ENCODE measurements around the gene NUDT5.
A peak's percentile ranks its signal among the peaks of the same experiment; 100 is the strongest.

The NUDT5 gene

GRCh38 chr10:12225444-12225843, 29.8 kb upstream of the NUDT5 start:
- Histone ChIP-seq H3K4me3 (ENCODE audit: low read depth, low read length) (no peak overlapping the region), H3K9ac (ENCODE audit: low read length) (no peak overlapping the region), H3K27ac (ENCODE audit: low read depth, low read length) (no peak overlapping the region), H3K36me3 (ENCODE audit: control insufficient read depth, insufficient read depth, low read length) (peaks cover 69% of the 10 kb centered on the region), H3K27me3 (ENCODE audit: control insufficient read depth, insufficient read depth, low read length) (no peaks in the 10 kb centered on the region), H3K9me3 (ENCODE audit: control insufficient read depth, insufficient read depth, low read depth, low read length) (peaks cover 7% of the 10 kb centered on the region), H3K4me1 (ENCODE audit: control insufficient read depth, insufficient read depth, low read length) (no peaks in the 10 kb centered on the region)

DNA sequence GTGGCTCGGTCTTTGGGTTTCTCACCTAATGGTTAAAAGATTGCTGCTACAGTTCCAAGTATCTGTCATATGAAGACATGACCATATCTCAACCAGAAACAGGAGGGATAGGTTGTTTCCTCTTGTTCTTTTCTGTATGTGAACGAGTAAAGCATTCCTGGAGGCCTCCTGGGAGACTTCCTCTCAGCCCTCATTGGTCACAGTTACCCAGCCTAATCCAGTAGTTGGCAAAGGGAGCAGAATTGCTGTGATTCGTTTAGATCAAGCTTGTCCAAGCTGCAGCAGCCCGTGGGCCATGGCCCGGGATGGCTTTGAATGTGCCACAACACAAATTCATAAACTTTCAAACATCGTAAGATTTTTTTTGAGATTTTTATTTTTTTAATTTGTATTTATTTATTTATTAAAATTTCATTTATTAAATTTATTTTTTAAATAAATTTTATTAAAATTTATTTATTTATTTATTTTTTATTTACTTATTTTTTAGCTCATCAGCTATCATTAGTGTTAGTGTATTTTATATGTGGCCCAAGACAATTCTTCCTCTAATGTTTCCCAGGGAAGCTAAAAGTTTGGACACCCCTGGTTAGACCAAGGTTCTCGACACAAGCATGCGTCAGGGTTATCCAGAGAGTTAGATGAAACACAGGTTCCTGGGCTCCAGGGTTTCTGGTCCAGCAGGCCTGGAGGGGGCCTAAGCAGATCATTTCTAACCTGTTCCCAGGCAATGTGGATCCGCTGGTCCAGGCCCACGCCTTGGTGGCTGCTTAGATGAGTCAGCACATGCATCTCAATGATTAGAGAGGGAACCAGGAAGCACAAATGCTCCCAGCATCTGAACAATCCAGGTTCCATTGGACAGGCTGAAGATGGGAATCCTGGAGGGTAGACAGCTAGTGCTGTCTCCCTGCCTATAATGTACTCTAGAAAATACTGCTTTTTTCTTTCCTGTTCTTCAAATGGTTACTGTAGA, 25.9 kb upstream of the NUDT5 start:
- H3K9ac ChIP-seq (ENCODE audit: low read length): no peak overlapping the region
- H3K27ac ChIP-seq (ENCODE audit: low read depth, low read length): peak overlapping the region; percentile 14; the same call in 1 of the 2 replicates
- no peaks in the 10 kb centered on the region for H3K27me3 ChIP-seq (ENCODE audit: control insufficient read depth, insufficient read depth, low read length)
- no peaks in the 10 kb centered on the region for H3K4me1 ChIP-seq (ENCODE audit: control insufficient read depth, insufficient read depth, low read length)
- peaks cover 7% of the 10 kb centered on the region for H3K9me3 ChIP-seq (ENCODE audit: control insufficient read depth, insufficient read depth, low read depth, low read length)
- no peak overlapping the region for H3K4me3 ChIP-seq (ENCODE audit: low read depth, low read length)
- H3K36me3 ChIP-seq (ENCODE audit: control insufficient read depth, insufficient read depth, low read length): peaks cover 75% of the 10 kb centered on the region

GRCh38 chr10:12218991-12219390, 23.3 kb upstream of the NUDT5 start:
- H3K27ac ChIP-seq (ENCODE audit: low read depth, low read length): no peak overlapping the region
- H3K4me1 ChIP-seq (ENCODE audit: control insufficient read depth, insufficient read depth, low read length): no peaks in the 10 kb centered on the region
- no peaks in the 10 kb centered on the region for H3K9me3 ChIP-seq (ENCODE audit: control insufficient read depth, insufficient read depth, low read depth, low read length)
- no peaks in the 10 kb centered on the region for H3K27me3 ChIP-seq (ENCODE audit: control insufficient read depth, insufficient read depth, low read length)
- no peak overlapping the region for H3K4me3 ChIP-seq (ENCODE audit: low read depth, low read length)
- H3K9ac ChIP-seq (ENCODE audit: low read length): no peak overlapping the region
- H3K36me3 ChIP-seq (ENCODE audit: control insufficient read depth, insufficient read depth, low read length): peaks cover 79% of the 10 kb centered on the region

- no peak overlapping the region for H3K9ac ChIP-seq (ENCODE audit: low read length)
- no peak overlapping the region for H3K4me3 ChIP-seq (ENCODE audit: low read depth, low read length)
- H3K4me1 ChIP-seq (ENCODE audit: control insufficient read depth, insufficient read depth, low read length): no peaks in the 10 kb centered on the region
- H3K9me3 ChIP-seq (ENCODE audit: control insufficient read depth, insufficient read depth, low read depth, low read length): no peaks in the 10 kb centered on the region
- no peaks in the 10 kb centered on the region for H3K27me3 ChIP-seq (ENCODE audit: control insufficient read depth, insufficient read depth, low read length)
- no peak overlapping the region for H3K27ac ChIP-seq (ENCODE audit: low read depth, low read length)
- H3K36me3 ChIP-seq (ENCODE audit: control insufficient read depth, insufficient read depth, low read length): peaks cover 87% of the 10 kb centered on the region
Observed at GRCh38 chr10:12214763-12215218, 19.1 kb upstream of the NUDT5 start.

DNA sequence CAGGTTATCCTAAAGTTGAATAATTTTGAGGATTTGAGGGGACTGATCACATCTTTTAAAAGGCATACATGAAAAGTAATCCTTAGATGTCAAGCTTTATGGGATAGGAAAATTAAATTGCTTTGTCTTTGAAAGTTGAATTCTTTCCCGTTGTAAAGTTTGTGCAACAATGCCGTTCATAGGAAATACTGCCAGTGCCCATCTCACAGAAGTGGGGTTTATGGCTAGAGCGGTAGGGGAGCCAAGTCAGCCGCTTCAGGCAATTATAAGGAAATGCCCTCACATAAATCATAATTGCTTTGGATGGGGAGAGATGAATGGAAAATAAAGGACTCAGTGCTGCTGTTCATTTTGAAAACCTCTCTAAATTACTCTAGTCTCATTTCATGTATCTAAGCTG, 18.4 kb upstream of the NUDT5 start:
- H3K4me1 ChIP-seq (ENCODE audit: control insufficient read depth, insufficient read depth, low read length): no peaks in the 10 kb centered on the region
- no peak overlapping the region for H3K9ac ChIP-seq (ENCODE audit: low read length)
- H3K9me3 ChIP-seq (ENCODE audit: control insufficient read depth, insufficient read depth, low read depth, low read length): no peaks in the 10 kb centered on the region
- peaks cover 87% of the 10 kb centered on the region for H3K36me3 ChIP-seq (ENCODE audit: control insufficient read depth, insufficient read depth, low read length)
- H3K27me3 ChIP-seq (ENCODE audit: control insufficient read depth, insufficient read depth, low read length): no peaks in the 10 kb centered on the region
- H3K27ac ChIP-seq (ENCODE audit: low read depth, low read length): no peak overlapping the region
- H3K4me3 ChIP-seq (ENCODE audit: low read depth, low read length): no peak overlapping the region

GRCh38 chr10:12213621-12214020, 17.9 kb upstream of the NUDT5 start:
- H3K4me3 ChIP-seq (ENCODE audit: low read depth, low read length): no peak overlapping the region
- H3K36me3 ChIP-seq (ENCODE audit: control insufficient read depth, insufficient read depth, low read length): peaks cover 87% of the 10 kb centered on the region
- H3K27ac ChIP-seq (ENCODE audit: low read depth, low read length): no peak overlapping the region
- no peak overlapping the region for H3K9ac ChIP-seq (ENCODE audit: low read length)
- no peaks in the 10 kb centered on the region for H3K4me1 ChIP-seq (ENCODE audit: control insufficient read depth, insufficient read depth, low read length)
- no peaks in the 10 kb centered on the region for H3K9me3 ChIP-seq (ENCODE audit: control insufficient read depth, insufficient read depth, low read depth, low read length)
- no peaks in the 10 kb centered on the region for H3K27me3 ChIP-seq (ENCODE audit: control insufficient read depth, insufficient read depth, low read length)

DNA sequence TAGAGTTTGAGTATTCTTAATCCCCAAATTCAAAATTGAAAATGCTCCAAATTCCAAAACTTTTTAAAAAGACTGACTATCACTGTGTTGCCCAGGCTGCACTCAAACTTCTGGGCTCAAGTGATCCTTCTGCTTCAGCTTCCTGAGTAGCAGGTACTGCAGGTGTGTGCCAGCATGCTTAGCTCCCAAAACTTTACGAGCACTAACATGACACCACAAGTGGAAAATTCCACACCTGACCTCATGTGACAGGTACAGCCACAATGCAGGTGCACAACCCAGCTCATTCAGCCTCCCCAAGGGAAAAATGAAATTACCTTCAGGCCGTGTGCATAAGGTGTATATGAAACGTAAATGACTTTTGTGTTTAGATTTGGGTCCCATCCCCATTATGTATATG, 16.8 kb upstream of the NUDT5 start:
- no peaks in the 10 kb centered on the region for H3K4me1 ChIP-seq (ENCODE audit: control insufficient read depth, insufficient read depth, low read length)
- no peaks in the 10 kb centered on the region for H3K27me3 ChIP-seq (ENCODE audit: control insufficient read depth, insufficient read depth, low read length)
- H3K9me3 ChIP-seq (ENCODE audit: control insufficient read depth, insufficient read depth, low read depth, low read length): no peaks in the 10 kb centered on the region
- H3K4me3 ChIP-seq (ENCODE audit: low read depth, low read length): no peak overlapping the region
- no peak overlapping the region for H3K9ac ChIP-seq (ENCODE audit: low read length)
- no peak overlapping the region for H3K27ac ChIP-seq (ENCODE audit: low read depth, low read length)
- peaks cover 88% of the 10 kb centered on the region for H3K36me3 ChIP-seq (ENCODE audit: control insufficient read depth, insufficient read depth, low read length)

DNA sequence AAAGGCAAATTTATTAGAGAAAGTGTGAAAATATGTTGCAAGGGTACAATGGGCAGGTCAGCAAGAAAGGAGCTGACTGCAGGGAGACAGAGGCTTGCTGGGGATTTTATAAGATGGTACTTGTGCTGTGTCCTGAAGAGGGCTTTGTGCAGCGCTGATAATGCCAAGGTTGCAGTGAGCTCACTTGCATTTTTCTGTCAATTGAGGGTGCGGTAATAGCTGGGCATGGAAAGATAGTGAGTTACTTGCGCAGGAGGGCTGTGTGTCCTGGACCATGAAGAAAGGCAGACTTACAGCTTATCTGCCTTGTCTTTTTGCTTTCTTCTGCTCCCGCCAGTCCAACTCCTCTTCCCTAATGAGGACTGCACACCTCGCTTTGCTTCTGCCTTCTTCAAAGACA, 12.8 kb upstream of the NUDT5 start:
- H3K4me3 ChIP-seq (ENCODE audit: low read depth, low read length): no peak overlapping the region
- H3K36me3 ChIP-seq (ENCODE audit: control insufficient read depth, insufficient read depth, low read length): peaks cover 74% of the 10 kb centered on the region

GRCh38 chr10:12207114-12207513, 11.4 kb upstream of the NUDT5 start:
- Histone ChIP-seq H3K36me3 (ENCODE audit: control insufficient read depth, insufficient read depth, low read length) (peaks cover 74% of the 10 kb centered on the region), H3K9ac (ENCODE audit: low read length) (no peak overlapping the region), H3K27me3 (ENCODE audit: control insufficient read depth, insufficient read depth, low read length) (no peaks in the 10 kb centered on the region), H3K4me1 (ENCODE audit: control insufficient read depth, insufficient read depth, low read length) (no peaks in the 10 kb centered on the region), H3K4me3 (ENCODE audit: low read depth, low read length) (no peak overlapping the region), H3K9me3 (ENCODE audit: control insufficient read depth, insufficient read depth, low read depth, low read length) (no peaks in the 10 kb centered on the region), H3K27ac (ENCODE audit: low read depth, low read length) (no peak overlapping the region)

More for the DNA sequence above, 12.8 kb upstream of the NUDT5 start:
- Histone ChIP-seq H3K4me1 (ENCODE audit: control insufficient read depth, insufficient read depth, low read length) (no peaks in the 10 kb centered on the region), H3K27me3 (ENCODE audit: control insufficient read depth, insufficient read depth, low read length) (no peaks in the 10 kb centered on the region), H3K9ac (ENCODE audit: low read length) (no peak overlapping the region), H3K27ac (ENCODE audit: low read depth, low read length) (no peak overlapping the region), H3K9me3 (ENCODE audit: control insufficient read depth, insufficient read depth, low read depth, low read length) (no peaks in the 10 kb centered on the region)

DNA sequence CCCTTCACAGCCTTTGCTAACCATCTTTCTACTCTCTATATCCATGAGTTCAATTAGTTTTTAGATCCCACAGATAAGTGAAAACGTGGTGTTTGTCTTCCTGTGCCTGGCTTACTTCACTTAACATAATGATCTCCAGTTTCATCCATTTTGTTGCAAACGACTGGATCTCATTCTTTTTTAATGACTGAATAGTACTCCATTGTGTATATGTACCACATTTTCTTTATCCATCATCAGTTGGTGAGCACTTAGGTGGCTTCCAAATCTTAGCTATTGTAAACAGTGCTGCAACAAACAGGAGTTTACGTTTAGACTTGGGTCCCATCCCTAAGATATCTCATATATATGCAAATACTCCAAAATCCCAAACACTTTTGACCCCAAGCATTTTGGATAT, 9.4 kb upstream of the NUDT5 start:
- H3K9me3 ChIP-seq (ENCODE audit: control insufficient read depth, insufficient read depth, low read depth, low read length): no peaks in the 10 kb centered on the region
- H3K36me3 ChIP-seq (ENCODE audit: control insufficient read depth, insufficient read depth, low read length): peaks cover 75% of the 10 kb centered on the region
- no peak overlapping the region for H3K4me3 ChIP-seq (ENCODE audit: low read depth, low read length)
- H3K4me1 ChIP-seq (ENCODE audit: control insufficient read depth, insufficient read depth, low read length): no peaks in the 10 kb centered on the region
- H3K27ac ChIP-seq (ENCODE audit: low read depth, low read length): no peak overlapping the region
- H3K27me3 ChIP-seq (ENCODE audit: control insufficient read depth, insufficient read depth, low read length): no peaks in the 10 kb centered on the region
- no peak overlapping the region for H3K9ac ChIP-seq (ENCODE audit: low read length)

- no peak overlapping the region for H3K27ac ChIP-seq (ENCODE audit: low read depth, low read length)
- H3K9me3 ChIP-seq (ENCODE audit: control insufficient read depth, insufficient read depth, low read depth, low read length): no peaks in the 10 kb centered on the region
- H3K4me1 ChIP-seq (ENCODE audit: control insufficient read depth, insufficient read depth, low read length): no peaks in the 10 kb centered on the region
- H3K36me3 ChIP-seq (ENCODE audit: control insufficient read depth, insufficient read depth, low read length): peaks cover 58% of the 10 kb centered on the region
- no peak overlapping the region for H3K9ac ChIP-seq (ENCODE audit: low read length)
- H3K27me3 ChIP-seq (ENCODE audit: control insufficient read depth, insufficient read depth, low read length): no peaks in the 10 kb centered on the region
- no peak overlapping the region for H3K4me3 ChIP-seq (ENCODE audit: low read depth, low read length)
Observed at GRCh38 chr10:12202226-12202625, 6.5 kb upstream of the NUDT5 start.

Data from HUES6 (cell line).